ENCODE data around the gene SLIT1.

SLIT1 gene

DNA sequence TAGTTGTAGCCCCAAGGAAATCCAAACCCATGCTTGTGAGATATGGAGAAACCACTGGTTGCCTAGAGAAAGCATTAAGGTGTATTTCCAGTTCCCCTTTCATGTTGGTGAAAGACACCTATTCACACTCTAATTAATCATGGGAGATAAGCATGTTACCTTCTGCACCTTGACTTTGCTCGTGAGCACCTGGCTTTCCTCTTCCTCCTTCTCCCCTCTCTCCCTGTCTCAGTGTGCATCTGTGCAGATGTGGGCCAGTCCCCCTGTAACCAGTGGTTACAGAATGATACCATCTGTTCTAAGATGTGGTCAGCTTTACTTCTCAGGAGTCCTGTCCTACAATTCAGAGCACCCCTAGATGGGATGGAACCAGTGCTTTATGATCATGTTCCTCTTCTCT is 193.0 kb downstream of the SLIT1 start:
- intact Hi-C loops (cut with DNase I; ENCODE audit: low total_unique reads) = no loop called here
- Histone ChIP-seq H3K36me3 (no peaks in the 10 kb centered on the region), H3K9me3 (no peaks in the 10 kb centered on the region), H3K4me1 (peaks cover 0 to 47% (median 13%) of the 10 kb centered on the region in 4 donors), H3K4me3 (no peak overlapping the region), H3K27me3 (no peaks in the 10 kb centered on the region), H3K27ac (no peak overlapping the region)
- TF ChIP-seq, protein P1, sequence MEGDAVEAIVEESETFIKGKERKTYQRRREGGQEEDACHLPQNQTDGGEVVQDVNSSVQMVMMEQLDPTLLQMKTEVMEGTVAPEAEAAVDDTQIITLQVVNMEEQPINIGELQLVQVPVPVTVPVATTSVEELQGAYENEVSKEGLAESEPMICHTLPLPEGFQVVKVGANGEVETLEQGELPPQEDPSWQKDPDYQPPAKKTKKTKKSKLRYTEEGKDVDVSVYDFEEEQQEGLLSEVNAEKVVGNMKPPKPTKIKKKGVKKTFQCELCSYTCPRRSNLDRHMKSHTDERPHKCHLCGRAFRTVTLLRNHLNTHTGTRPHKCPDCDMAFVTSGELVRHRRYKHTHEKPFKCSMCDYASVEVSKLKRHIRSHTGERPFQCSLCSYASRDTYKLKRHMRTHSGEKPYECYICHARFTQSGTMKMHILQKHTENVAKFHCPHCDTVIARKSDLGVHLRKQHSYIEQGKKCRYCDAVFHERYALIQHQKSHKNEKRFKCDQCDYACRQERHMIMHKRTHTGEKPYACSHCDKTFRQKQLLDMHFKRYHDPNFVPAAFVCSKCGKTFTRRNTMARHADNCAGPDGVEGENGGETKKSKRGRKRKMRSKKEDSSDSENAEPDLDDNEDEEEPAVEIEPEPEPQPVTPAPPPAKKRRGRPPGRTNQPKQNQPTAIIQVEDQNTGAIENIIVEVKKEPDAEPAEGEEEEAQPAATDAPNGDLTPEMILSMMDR (IDR thresholded peaks at IDR 0.05) = no peak
- DNase-seq = no peak

DNA sequence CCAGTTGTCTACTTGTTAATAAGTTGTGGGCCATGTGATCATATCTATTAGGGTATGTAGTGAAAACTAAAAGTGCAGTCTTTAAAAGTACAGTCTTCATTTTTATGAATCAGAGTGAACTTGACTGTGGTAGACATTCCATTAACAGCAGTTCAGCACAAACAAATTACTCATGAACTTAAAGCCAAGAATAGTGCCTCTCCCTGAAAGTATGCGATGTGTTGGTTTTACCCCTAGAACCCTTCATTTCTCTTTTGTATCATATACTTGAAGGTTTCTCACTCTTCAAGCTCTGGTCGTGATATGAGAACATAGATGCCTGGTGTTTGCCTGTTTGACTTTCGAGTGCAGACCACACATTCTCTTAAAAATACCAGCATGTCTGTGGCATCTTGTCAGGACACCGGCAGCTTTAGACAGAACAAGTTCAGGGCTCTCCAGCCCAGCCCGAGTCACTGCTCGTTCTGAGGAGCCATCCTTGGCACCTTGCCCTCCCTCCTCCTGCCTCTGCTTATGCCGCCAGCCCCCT is 194.4 kb downstream of the SLIT1 start:
- no peak overlapping the region for H3K4me3 ChIP-seq
- H3K9me3 ChIP-seq = no peaks in the 10 kb centered on the region
- TF ChIP-seq, protein P1 (IDR thresholded peaks at IDR 0.05) = no peak
- H3K27ac ChIP-seq = no peak overlapping the region
- intact Hi-C loops (cut with DNase I; ENCODE audit: low total_unique reads) = no loop called here
- H3K27me3 ChIP-seq = no peaks in the 10 kb centered on the region
- DNase-seq = no peak
- no peaks in the 10 kb centered on the region for H3K36me3 ChIP-seq
- peaks cover 0 to 40% (median 10%) of the 10 kb centered on the region in 4 donors for H3K4me1 ChIP-seq

DNA sequence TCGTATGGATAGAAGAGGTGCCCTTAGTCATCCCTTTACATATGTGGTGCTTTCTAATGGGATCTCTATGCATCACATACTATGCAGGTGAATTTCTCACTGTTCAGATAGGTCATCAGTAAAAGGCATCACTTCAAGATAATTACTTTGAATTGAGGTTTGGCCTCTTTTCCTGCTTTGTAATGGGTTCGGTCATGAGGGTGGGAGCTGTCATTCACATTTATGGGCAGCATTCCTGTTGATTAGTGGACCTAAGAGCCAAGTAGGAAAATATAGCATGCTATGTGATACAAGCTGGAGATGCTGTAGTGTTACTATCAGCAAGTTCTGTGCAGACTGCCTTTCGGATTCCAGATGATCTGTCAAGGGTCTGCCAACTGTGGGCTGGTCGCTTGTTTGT is 197.3 kb downstream of the SLIT1 start:
- DNase-seq = no peak
- intact Hi-C loops (cut with DNase I; ENCODE audit: low total_unique reads) = no loop called here
- no peaks in the 10 kb centered on the region for H3K27me3 ChIP-seq
- H3K4me1 ChIP-seq = peaks cover 0 to 36% (median 3%) of the 10 kb centered on the region in 4 donors
- TF ChIP-seq, protein P1 (IDR thresholded peaks at IDR 0.05) = no peak
- no peaks in the 10 kb centered on the region for H3K36me3 ChIP-seq
- peak overlapping the region in 1 of 2 donors; percentile 24 for H3K27ac ChIP-seq
- H3K9me3 ChIP-seq = no peaks in the 10 kb centered on the region
- H3K4me3 ChIP-seq = no peak overlapping the region

DNA sequence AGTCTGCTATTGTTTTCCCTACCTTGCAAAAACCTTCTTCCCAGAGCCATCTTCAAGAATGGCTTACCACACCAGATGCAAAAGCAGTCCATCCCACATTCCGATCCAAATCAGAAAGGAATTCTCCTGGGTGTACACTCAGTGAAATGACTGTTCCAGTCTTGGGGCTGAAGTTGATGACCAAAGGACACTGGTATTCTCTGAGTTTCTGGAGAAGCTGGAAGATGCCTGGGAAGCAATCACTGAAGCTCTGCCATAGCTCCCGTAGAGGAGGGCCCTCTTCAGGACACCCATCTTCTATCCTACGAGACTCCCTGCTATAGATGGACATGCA is 197.9 kb downstream of the SLIT1 start:
- Histone ChIP-seq H3K27ac (no peak overlapping the region), H3K36me3 (no peaks in the 10 kb centered on the region), H3K4me3 (no peak overlapping the region), H3K27me3 (no peaks in the 10 kb centered on the region), H3K4me1 (peaks cover 0 to 36% (median 3%) of the 10 kb centered on the region in 4 donors), H3K9me3 (no peaks in the 10 kb centered on the region)
- DNase-seq = no peak
- TF ChIP-seq, protein P1 (IDR thresholded peaks at IDR 0.05) = no peak
- intact Hi-C loops (cut with DNase I; ENCODE audit: low total_unique reads) = no loop called here

DNA sequence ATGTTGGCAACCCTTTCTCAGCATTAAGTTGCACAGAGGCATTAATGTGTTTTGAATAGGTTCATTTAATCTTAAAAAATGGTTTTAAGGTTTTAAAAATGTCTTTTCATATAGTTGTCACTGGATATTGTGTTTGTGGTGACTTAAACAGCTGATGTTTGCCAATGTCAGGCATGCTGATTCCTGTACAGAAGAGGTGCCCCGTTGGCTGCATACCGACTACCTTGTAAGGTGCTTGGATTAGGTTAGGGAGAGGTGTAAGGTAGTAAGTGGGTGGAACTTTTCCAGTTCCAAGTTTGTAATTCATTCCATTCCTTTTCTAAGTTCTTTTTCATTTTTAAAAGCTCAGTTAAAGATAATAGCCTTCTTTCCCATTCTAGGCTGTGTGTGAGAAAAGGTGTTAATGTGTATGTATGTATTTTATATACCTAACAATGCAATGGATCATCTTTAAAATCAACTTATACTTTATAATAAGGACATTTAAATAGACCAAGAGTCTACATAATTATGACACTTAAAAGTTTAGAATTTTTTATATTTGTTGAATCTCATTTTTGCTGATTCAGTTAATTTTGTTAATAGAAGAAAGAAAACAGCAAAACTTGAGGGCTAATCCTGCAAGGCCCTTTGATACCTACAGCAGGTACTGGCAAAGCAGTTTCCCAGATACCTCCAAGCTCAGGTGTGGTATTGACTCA is 198.5 kb downstream of the SLIT1 start:
- TF ChIP-seq, protein P1 (IDR thresholded peaks at IDR 0.05) = no peak
- H3K27me3 ChIP-seq = no peaks in the 10 kb centered on the region
- H3K4me3 ChIP-seq = no peak overlapping the region
- no peak overlapping the region for H3K27ac ChIP-seq
- H3K36me3 ChIP-seq = peaks cover 0 to 2% (median under 1%) of the 10 kb centered on the region in 3 donors
- no peak for DNase-seq
- intact Hi-C loops (cut with DNase I; ENCODE audit: low total_unique reads) = no loop called here
- no peaks in the 10 kb centered on the region for H3K9me3 ChIP-seq
- peaks cover 0 to 36% (median 3%) of the 10 kb centered on the region in 4 donors for H3K4me1 ChIP-seq
